HUES48 (cell line): ENCODE measurements around the gene SLC5A5.
A peak's percentile ranks its signal among the peaks of the same experiment; 100 is the strongest.
"Not testable (repeated sequence)": the region's sequence is repeated elsewhere in the genome, so short reads cannot be mapped to it uniquely, and the experiment has no call there.

Experiments used
- H3K27ac ChIP-seq: one replicate; pipeline ENCODE4 v1.7.0; 2013; ENCODE audit warnings: low read depth, low read length, inconsistent platforms
- H3K27me3 ChIP-seq: 2 replicates; pipeline ENCODE4 v1.6.1; 2013; ENCODE audit warnings: mild to moderate bottlenecking, low read length; ENCODE audit not compliant: control insufficient read depth, insufficient read depth
- H3K36me3 ChIP-seq: 2 replicates; pipeline ENCODE4 v1.6.1; 2013; ENCODE audit warnings: low read length; ENCODE audit not compliant: control insufficient read depth, insufficient read depth
- H3K4me1 ChIP-seq: 2 replicates; pipeline ENCODE4 v1.6.1; 2013; ENCODE audit warnings: mild to moderate bottlenecking, low read length; ENCODE audit not compliant: control insufficient read depth, insufficient read depth
- H3K4me3 ChIP-seq: 2 replicates; pipeline ENCODE4 v1.5.1; 2013; ENCODE audit warnings: mild to moderate bottlenecking, low read depth, low read length
- H3K9ac ChIP-seq: 2 replicates; pipeline ENCODE4 v1.6.1; 2013; ENCODE audit warnings: mild to moderate bottlenecking, low read depth, low read length, moderate library complexity
- H3K9me3 ChIP-seq: 2 replicates; pipeline ENCODE4 v1.6.1; 2013; ENCODE audit warnings: low read length; ENCODE audit not compliant: control insufficient read depth, insufficient read depth

Gene SLC5A5

DNA sequence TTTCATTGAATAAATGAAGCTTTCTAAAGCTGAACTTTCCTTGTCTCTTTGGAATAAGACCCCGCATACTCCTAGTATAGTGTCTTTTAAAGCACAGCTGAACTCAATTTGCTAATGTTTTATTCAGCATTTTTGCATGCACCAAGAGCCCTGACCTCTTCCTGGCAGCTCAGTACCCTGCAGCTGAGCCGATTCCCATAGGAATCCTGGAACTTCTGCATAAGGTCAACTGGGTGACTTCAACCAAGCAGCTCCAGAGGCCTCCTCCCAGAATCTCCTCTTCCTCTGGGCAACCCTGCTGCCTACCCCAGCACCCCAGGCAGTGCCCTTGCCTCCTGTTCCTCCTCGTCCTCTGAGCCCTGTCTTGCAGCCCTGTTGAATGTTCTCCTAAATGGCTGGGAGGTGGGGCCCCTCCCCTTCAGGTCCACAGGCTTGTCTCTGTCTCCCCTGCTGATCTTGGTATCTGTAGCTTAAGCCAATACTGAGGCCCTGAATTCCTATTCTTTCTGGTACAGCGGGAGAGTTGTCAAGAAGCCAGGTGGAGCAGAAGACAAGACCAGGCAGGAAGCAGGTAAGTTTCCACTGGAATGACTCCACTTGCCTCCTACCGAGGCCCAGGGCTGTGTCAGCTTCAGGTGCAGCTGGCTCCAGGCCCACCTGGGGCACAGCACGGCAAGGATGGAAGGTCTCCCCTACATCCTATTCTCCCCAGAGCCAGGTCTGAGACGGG, 37.4 kb downstream of the SLC5A5 start:
- no peak overlapping the region for H3K4me3 ChIP-seq
- no peak overlapping the region for H3K9ac ChIP-seq
- no peaks in the 10 kb centered on the region for H3K27me3 ChIP-seq
- peaks cover 7% of the 10 kb centered on the region; the same call in 1 of the 2 replicates for H3K9me3 ChIP-seq
- no peak overlapping the region for H3K27ac ChIP-seq
- no peaks in the 10 kb centered on the region; the same call in 1 of the 2 replicates for H3K4me1 ChIP-seq
- H3K36me3 ChIP-seq, result no peaks in the 10 kb centered on the region

GRCh38 chr19:17910791-17911360, 39.1 kb downstream of the SLC5A5 start:
- no peak overlapping the region for H3K4me3 ChIP-seq
- H3K36me3 ChIP-seq, result no peaks in the 10 kb centered on the region
- peaks cover 7% of the 10 kb centered on the region; the same call in 1 of the 2 replicates for H3K9me3 ChIP-seq
- no peaks in the 10 kb centered on the region; the same call in 1 of the 2 replicates for H3K4me1 ChIP-seq
- H3K27ac ChIP-seq, result no peak overlapping the region
- no peak overlapping the region for H3K9ac ChIP-seq
- H3K27me3 ChIP-seq, result no peaks in the 10 kb centered on the region

- no peak overlapping the region for H3K4me3 ChIP-seq
- no peak overlapping the region for H3K9ac ChIP-seq
- no peak overlapping the region for H3K27ac ChIP-seq
These were observed 44.3 kb downstream of the SLC5A5 start for GRCh38 chr19:17915940-17916593.

GRCh38 chr19:17918151-17918550, 46.4 kb downstream of the SLC5A5 start:
- not testable (repeated sequence) for H3K27ac ChIP-seq, H3K9ac ChIP-seq

More at GRCh38 chr19:17915940-17916593, 44.3 kb downstream of the SLC5A5 start:
- Histone ChIP-seq H3K36me3 (no peaks in the 10 kb centered on the region), H3K27me3 (no peaks in the 10 kb centered on the region), H3K9me3 (peaks cover 3% of the 10 kb centered on the region; the same call in 1 of the 2 replicates), H3K4me1 (no peaks in the 10 kb centered on the region)

DNA sequence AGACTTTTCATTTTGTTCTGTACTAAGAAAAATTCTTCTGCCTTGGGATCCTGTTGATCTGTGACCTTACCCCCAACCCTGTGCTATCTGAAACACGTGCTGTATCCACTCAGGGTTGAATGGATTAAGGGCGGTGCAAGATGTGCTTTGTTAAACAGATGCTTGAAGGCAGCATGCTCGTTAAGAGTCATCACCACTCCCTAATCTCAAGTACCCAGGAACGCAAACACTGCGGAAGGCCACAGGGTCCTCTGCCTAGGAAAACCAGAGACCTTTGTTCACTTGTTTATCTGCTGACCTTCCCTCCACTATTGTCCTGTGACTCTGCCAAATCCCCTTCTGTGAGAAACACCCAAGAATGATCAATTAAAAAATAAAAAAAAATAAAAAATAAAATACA, 47.4 kb downstream of the SLC5A5 start:
- H3K4me1 ChIP-seq, H3K9me3 ChIP-seq, H3K9ac ChIP-seq, H3K4me3 ChIP-seq, H3K27ac ChIP-seq, H3K36me3 ChIP-seq, H3K27me3 ChIP-seq: not testable (repeated sequence)

More at GRCh38 chr19:17918151-17918550, 46.4 kb downstream of the SLC5A5 start:
- not testable (repeated sequence) for H3K4me3 ChIP-seq, H3K9me3 ChIP-seq, H3K4me1 ChIP-seq, H3K36me3 ChIP-seq, H3K27me3 ChIP-seq

DNA sequence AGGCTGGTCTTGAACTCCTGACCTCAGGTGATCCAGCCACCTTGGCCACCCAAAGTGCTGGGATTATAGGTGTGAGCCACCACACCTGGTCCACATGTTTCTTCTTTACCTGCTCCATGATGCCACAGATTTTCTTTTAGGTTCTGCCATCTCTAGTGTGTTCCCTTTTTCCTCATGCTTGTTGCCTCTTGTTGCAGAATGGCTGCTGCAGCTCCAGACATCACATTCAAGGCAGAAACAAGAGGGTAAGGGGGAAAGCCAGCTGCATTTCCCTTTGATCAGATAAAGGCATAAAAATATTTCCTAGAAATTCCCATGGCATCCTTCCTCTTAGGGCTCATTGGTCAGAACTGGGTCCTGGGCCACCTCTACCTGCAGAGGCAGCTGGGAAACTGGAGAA, 48.8 kb downstream of the SLC5A5 start:
- H3K9me3 ChIP-seq, result peaks cover 3% of the 10 kb centered on the region; the same call in 1 of the 2 replicates

GRCh38 chr19:17922138-17922537, 50.4 kb downstream of the SLC5A5 start:
- H3K9ac ChIP-seq, result no peak overlapping the region
- H3K4me3 ChIP-seq, result no peak overlapping the region

More for the DNA sequence above, 48.8 kb downstream of the SLC5A5 start:
- Histone ChIP-seq H3K9ac (no peak overlapping the region), H3K27ac (no peak overlapping the region), H3K27me3 (no peaks in the 10 kb centered on the region), H3K4me1 (no peaks in the 10 kb centered on the region), H3K36me3 (no peaks in the 10 kb centered on the region), H3K4me3 (no peak overlapping the region)

DNA sequence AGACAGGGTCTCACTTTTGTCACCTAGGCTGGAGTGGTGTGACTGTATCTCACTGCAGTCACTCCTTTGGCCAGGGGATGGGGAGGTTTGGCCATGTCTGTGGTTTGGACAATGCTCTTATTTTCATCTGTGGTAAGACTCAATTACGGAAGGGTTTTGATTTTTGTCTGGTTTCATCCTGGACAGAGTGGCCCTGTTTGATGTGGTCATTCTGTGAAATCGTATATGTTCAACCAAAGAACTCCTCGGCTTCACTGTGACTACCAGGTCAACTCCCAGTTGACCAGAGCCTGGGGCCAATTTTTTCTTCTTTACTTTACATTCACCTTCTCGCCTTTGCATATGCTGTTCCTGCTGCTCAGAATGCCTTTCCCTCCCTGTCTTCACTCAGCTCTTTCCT, 54.3 kb downstream of the SLC5A5 start:
- Histone ChIP-seq H3K27ac (no peak overlapping the region), H3K27me3 (no peaks in the 10 kb centered on the region), H3K4me3 (no peak overlapping the region), H3K4me1 (no peaks in the 10 kb centered on the region), H3K9me3 (no peaks in the 10 kb centered on the region), H3K9ac (no peak overlapping the region), H3K36me3 (no peaks in the 10 kb centered on the region)

More at GRCh38 chr19:17922138-17922537, 50.4 kb downstream of the SLC5A5 start:
- no peak overlapping the region for H3K27ac ChIP-seq
- H3K27me3 ChIP-seq, result no peaks in the 10 kb centered on the region
- no peaks in the 10 kb centered on the region for H3K36me3 ChIP-seq
- no peaks in the 10 kb centered on the region for H3K4me1 ChIP-seq
- peaks cover 3% of the 10 kb centered on the region; the same call in 1 of the 2 replicates for H3K9me3 ChIP-seq

DNA sequence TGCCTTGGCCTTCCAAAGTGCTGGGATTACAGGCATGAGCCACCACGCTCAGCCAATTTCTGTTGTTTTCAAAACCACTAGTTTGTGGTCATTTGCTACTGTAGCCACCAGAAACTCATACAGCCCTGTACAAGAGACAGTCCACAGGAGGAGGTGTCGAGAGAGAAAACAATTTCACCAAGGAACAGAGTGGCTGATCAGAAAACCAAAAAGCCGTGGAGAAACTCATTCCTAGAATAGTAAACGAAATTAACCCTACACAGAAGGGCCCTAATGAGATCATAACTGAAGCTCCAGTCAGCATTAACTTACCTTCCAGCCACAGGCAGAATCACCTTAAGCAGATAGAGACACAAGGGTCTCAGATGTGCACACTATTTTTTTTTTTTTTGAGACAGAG, 57.3 kb downstream of the SLC5A5 start:
- no peaks in the 10 kb centered on the region for H3K9me3 ChIP-seq
- H3K9ac ChIP-seq, result no peak overlapping the region
- no peaks in the 10 kb centered on the region for H3K27me3 ChIP-seq
- no peak overlapping the region for H3K27ac ChIP-seq
- no peaks in the 10 kb centered on the region for H3K36me3 ChIP-seq
- no peak overlapping the region for H3K4me3 ChIP-seq
- H3K4me1 ChIP-seq, result peaks cover 10% of the 10 kb centered on the region

DNA sequence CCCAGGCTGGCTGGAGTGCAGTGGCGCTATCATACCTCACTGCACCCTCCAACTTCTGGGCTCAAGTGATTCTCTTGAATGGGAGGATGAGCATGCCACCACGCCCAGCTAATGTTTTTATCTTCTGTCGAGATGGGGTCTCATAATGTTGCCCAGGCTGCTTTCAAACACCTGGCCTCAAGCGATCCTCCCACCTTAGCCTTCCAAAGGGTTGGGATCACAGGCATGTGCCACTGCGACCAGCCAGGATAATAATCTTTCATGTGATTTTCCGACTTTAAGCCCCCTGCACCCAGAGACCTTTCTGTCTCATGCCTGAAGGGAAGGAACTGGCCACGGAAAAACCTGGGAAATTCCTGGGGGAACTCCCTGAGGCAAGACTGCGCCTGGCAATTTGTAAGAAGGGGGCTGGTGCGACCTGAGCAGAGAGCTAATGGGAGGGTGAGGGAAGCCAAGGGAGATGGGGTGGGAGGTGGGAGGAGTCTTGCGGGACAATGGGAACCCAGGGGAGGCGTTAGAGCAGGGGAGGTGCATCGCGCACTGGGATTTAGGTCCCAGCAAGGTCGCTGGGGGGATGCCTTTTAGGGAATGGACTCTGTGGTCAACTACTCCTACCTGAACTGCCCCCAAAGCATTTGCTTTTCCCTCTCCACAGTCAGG, 59.9 kb downstream of the SLC5A5 start:
- no peaks in the 10 kb centered on the region for H3K27me3 ChIP-seq
- H3K36me3 ChIP-seq, result peaks cover 4% of the 10 kb centered on the region
- peak overlapping the region; percentile 95 for H3K4me3 ChIP-seq
- H3K9me3 ChIP-seq, result no peaks in the 10 kb centered on the region
- peaks cover 10% of the 10 kb centered on the region for H3K4me1 ChIP-seq
- H3K9ac ChIP-seq, result peak overlapping the region; percentile 95
- peak overlapping the region; percentile 93 for H3K27ac ChIP-seq
